GM12878 (cell line): ENCODE measurements around the gene FAR2. TPM values are rescaled to one million over a fixed set of nuclear protein-coding genes. Genes with fewer than 3 reads are reported as not detected.
A peak's percentile ranks its signal among the peaks of the same experiment; 100 is the strongest.

Source experiments
- ATAC-seq: fragments of 200-7000 bp; cut with Tn5 transposase; 3 replicates; pipeline ENCODE4 v1.9.1; 2020; ENCODE audit warnings: mild to moderate bottlenecking, moderate library complexity
- BruUV-seq: library from RNA; stranded (reverse); fragments of 400-500 nt; replicated peaks from 2 replicates; lab custom pipeline; 2021; lab: Mats Ljungman, UMichigan
- CTCF ChIA-PET: fragments of 300-600 bp; sonication (Branson Sonifier 250); formaldehyde crosslinking; extraction: SDS; loops from one replicate; lab custom pipeline; 2021; ENCODE audit warnings: inconsistent platforms; lab: Yijun Ruan, JAX
- POLR2A ChIA-PET: fragments of 350-600 bp; formaldehyde crosslinking; extraction: SDS; loops from one replicate; lab custom pipeline; 2021; ENCODE audit warnings: inconsistent platforms; lab: Charles Lee
- RAD21 ChIA-PET: fragments of 300-600 bp; sonication (Branson Sonifier 250); formaldehyde crosslinking; loops from one replicate; lab custom pipeline; 2023; ENCODE audit warnings: antibody characterized with exemption; ENCODE audit not compliant: unreplicated experiment; lab: Charles Lee
- SMC1A ChIA-PET: fragments of 300-600 bp; sonication (Branson Sonifier 250); formaldehyde crosslinking; loops from one replicate; lab custom pipeline; 2023; ENCODE audit not compliant: unreplicated experiment, uncharacterized antibody; lab: Charles Lee
- DNase-seq: peaks from one replicate; pipeline ENCODE4 v3.0.0-alpha.2; 2011; ENCODE audit warnings: low read depth, low spot score
- FAIRE-seq: peaks from 3 replicates; lab custom pipeline; 2011; peaks lifted over from hg19 to GRCh38; lab: Jason Lieb, UNC
- H2AFZ ChIP-seq: 2 replicates; pipeline ENCODE4 v1.6.0; 2011; ENCODE audit warnings: low read depth, low read length, control low read depth; ENCODE audit not compliant: control insufficient read depth
- H3K27ac ChIP-seq: 2 replicates; pipeline ENCODE4 v1.5.1; 2011; ENCODE audit warnings: control low read depth; ENCODE audit not compliant: control insufficient read depth, insufficient read depth
- H3K27me3 ChIP-seq, 2 experiments: replicated peaks in 1 of 2; 2 replicates each; pipeline versions ENCODE4 v1.6.0 to v1.6.1; 2011; ENCODE audit warnings: low read length in 1 of 2; ENCODE audit not compliant: control insufficient read depth in 2 of 2, insufficient read depth in 2 of 2
- H3K36me3 ChIP-seq, 2 experiments: 2 replicates each; pipeline ENCODE4 v1.5.1; 2011; ENCODE audit warnings: low read length in 1 of 2; ENCODE audit not compliant: control insufficient read depth in 2 of 2, insufficient read depth in 2 of 2
- H3K4me1 ChIP-seq: 2 replicates; pipeline ENCODE4 v1.6.1; 2011; ENCODE audit warnings: mild to moderate bottlenecking, low read length, moderate library complexity, mixed read lengths; ENCODE audit not compliant: control insufficient read depth, insufficient read depth
- H3K4me2 ChIP-seq: 2 replicates; pipeline ENCODE4 v1.6.0; 2011; ENCODE audit warnings: control low read depth; ENCODE audit not compliant: control insufficient read depth, insufficient read depth
- H3K4me3 ChIP-seq: fragments of 200-600 bp; sonication (generic); 2 replicates; pipeline ENCODE4 v1.5.1; 2016
- H3K79me2 ChIP-seq: 2 replicates; pipeline ENCODE4 v1.6.0; 2011; ENCODE audit warnings: low read length; ENCODE audit not compliant: control insufficient read depth, insufficient read depth
- H3K9ac ChIP-seq: 2 replicates; pipeline ENCODE4 v1.8.0; 2011; ENCODE audit warnings: low read length, control low read depth, mixed read lengths; ENCODE audit not compliant: control insufficient read depth, insufficient read depth
- H3K9me3 ChIP-seq: replicated peaks from 3 replicates; pipeline ENCODE4 v1.5.1; 2011; ENCODE audit warnings: mild to moderate bottlenecking, low read length; ENCODE audit not compliant: control insufficient read depth, insufficient read depth
- H4K20me1 ChIP-seq: 2 replicates; pipeline ENCODE4 v1.6.0; 2011; ENCODE audit not compliant: control insufficient read depth, insufficient read depth
- CBX5 ChIP-seq: sonication (generic); IDR thresholded peaks from 2 replicates; pipeline ENCODE4 v1.6.1; 2016; ENCODE audit warnings: low read depth, moderate library complexity, mild to moderate bottlenecking, inconsistent platforms
- DPF2 ChIP-seq: fragments of 450-650 bp; IDR thresholded peaks from 2 replicates; pipeline ENCODE4 v1.6.1; 2017; ENCODE audit warnings: mild to moderate bottlenecking
- HDAC6 ChIP-seq: fragments of 200-600 bp; sonication (generic); IDR thresholded peaks from one replicate; pipeline ENCODE4 v1.8.0; 2017; ENCODE audit warnings: antibody characterized with exemption; ENCODE audit not compliant: unreplicated experiment
- HDGF ChIP-seq: fragments of 450-650 bp; IDR thresholded peaks from 2 replicates; pipeline ENCODE4 v1.6.1; 2016; ENCODE audit warnings: antibody characterized with exemption
- IKZF2 ChIP-seq, 2 experiments: fragments of 450-650 bp; IDR thresholded peaks; 2 replicates each; pipeline ENCODE4 v1.6.1; 2017; ENCODE audit warnings: mild to moderate bottlenecking in 2 of 2, moderate library complexity in 2 of 2
- IRF4 ChIP-seq: IDR thresholded peaks from 2 replicates; pipeline ENCODE4 v1.6.1; 2011; ENCODE audit warnings: low read depth, low read length
- JUNB ChIP-seq: IDR thresholded peaks from 2 replicates; pipeline ENCODE4 v1.6.1; 2016; ENCODE audit warnings: antibody characterized with exemption, mild to moderate bottlenecking
- PML ChIP-seq: IDR thresholded peaks from 2 replicates; pipeline ENCODE4 v1.6.1; 2012; ENCODE audit warnings: low read length, inconsistent platforms
- POLR2AphosphoS2 ChIP-seq: IDR thresholded peaks from 2 replicates; pipeline ENCODE4 v1.6.1; 2011; ENCODE audit warnings: low read depth, mild to moderate bottlenecking, low read length, improper control_type of control experiment, moderate library complexity
- RFX5 ChIP-seq: IDR thresholded peaks from 2 replicates; pipeline ENCODE4 v1.6.1; 2011; ENCODE audit warnings: low read depth, low read length, improper control_type of control experiment
- RUNX3 ChIP-seq: IDR thresholded peaks from 2 replicates; pipeline ENCODE4 v1.6.1; 2012; ENCODE audit warnings: low read length, inconsistent platforms
- SP1 ChIP-seq: IDR thresholded peaks from one replicate; pipeline ENCODE4 v1.6.1; 2011; ENCODE audit warnings: low read depth, low read length
- SPI1 ChIP-seq: IDR thresholded peaks from 2 replicates; pipeline ENCODE4 v1.6.1; 2011; ENCODE audit warnings: low read depth, mild to moderate bottlenecking, low read length, moderate library complexity, borderline replicate concordance; ENCODE audit not compliant: insufficient read depth
- STAT3 ChIP-seq: IDR thresholded peaks from 2 replicates; pipeline ENCODE4 v1.6.1; 2011; ENCODE audit warnings: low read depth, low read length, improper control_type of control experiment
- ZBED1 ChIP-seq: IDR thresholded peaks from 2 replicates; pipeline ENCODE4 v1.6.1; 2016; ENCODE audit warnings: borderline replicate concordance
- WGBS: methylation state at CpG from one replicate; pipeline ENCODE4 v1.1.6; 2016; ENCODE audit warnings: low lambda C conversion rate; ENCODE audit not compliant: insufficient replicate concordance, insufficient coverage; ENCODE audit errors: missing lambda C conversion rate; 5-methylcytosine and 5-hydroxymethylcytosine counted together
- in situ Hi-C: fragments of 300-500 bp; cut with MboI; formaldehyde crosslinking; loops from 9 replicates; pipeline ENCODE4 v1.14.3; 2018; ENCODE audit warnings: mixed read lengths
- intact Hi-C: fragments of 100-400 bp; cut with micrococcal nuclease; formaldehyde crosslinking; loops from one replicate; pipeline ENCODE4 v1.14.2; 2022; ENCODE audit not compliant: unreplicated experiment
- polyA plus RNA-seq, 11 experiments: library from polyadenylated mRNA; depleted of rRNA in 4 of 11; unstranded in 6 of 11; stranded (reverse) in 5 of 11; fragments of >200 nt; fragmentation: Nextera tagmentation in 4 of 11; fragmentation: Illumina TruSeq in 1 of 11; extraction: Ambion mirVana in 4 of 11; extraction: Trizol in 1 of 11; gene quantifications; 1 replicate in 1 of 11; 2 replicates in 10 of 11; pipeline versions ENCODE4 v1.2.1 to v1.2.3, GENCODE V29; 2011 to 2016; ENCODE audit warnings: inconsistent platforms in 2 of 11, missing spikeins in 2 of 11, low read depth in 1 of 11
- total RNA-seq, 4 experiments: library from RNA; depleted of rRNA in 3 of 4; stranded (reverse); fragments of >200 nt in 3 of 4; fragmentation: Illumina TruSeq in 1 of 4; extraction: Trizol in 1 of 4; gene quantifications; 2 replicates each; pipeline versions ENCODE4 v1.2.1 to v1.2.3, GENCODE V29; 2013 to 2021
- TF ChIP-seq, protein P1 (sequence below): IDR thresholded peaks from 2 replicates; pipeline ENCODE4 v1.6.1; 2011; ENCODE audit warnings: borderline replicate concordance, low read depth, mild to moderate bottlenecking, moderate library complexity, mixed read lengths, low read length; ENCODE audit not compliant: insufficient read depth; ENCODE audit errors: extremely low read length
- TF ChIP-seq, protein P2 (sequence below): fragments of 450-650 bp; IDR thresholded peaks from 2 replicates; pipeline ENCODE4 v1.6.1; 2014; ENCODE audit warnings: mild to moderate bottlenecking
- TF ChIP-seq, protein P3 (sequence below): IDR thresholded peaks from 2 replicates; pipeline ENCODE4 v1.6.1; 2012; ENCODE audit warnings: low read length, inconsistent platforms
- TF ChIP-seq, protein P4 (sequence below): IDR thresholded peaks from 2 replicates; pipeline ENCODE4 v1.6.1; 2011; ENCODE audit warnings: mild to moderate bottlenecking, low read depth, low read length, moderate library complexity; ENCODE audit not compliant: insufficient replicate concordance

The FAR2 gene
- total and polyA plus RNA-seq, 10 of the 15 experiments (the other 5 are each of a cell fraction or from before 2014, with no cell fraction given): 0.50 to 1.1 (median 0.65) TPM

DNA sequence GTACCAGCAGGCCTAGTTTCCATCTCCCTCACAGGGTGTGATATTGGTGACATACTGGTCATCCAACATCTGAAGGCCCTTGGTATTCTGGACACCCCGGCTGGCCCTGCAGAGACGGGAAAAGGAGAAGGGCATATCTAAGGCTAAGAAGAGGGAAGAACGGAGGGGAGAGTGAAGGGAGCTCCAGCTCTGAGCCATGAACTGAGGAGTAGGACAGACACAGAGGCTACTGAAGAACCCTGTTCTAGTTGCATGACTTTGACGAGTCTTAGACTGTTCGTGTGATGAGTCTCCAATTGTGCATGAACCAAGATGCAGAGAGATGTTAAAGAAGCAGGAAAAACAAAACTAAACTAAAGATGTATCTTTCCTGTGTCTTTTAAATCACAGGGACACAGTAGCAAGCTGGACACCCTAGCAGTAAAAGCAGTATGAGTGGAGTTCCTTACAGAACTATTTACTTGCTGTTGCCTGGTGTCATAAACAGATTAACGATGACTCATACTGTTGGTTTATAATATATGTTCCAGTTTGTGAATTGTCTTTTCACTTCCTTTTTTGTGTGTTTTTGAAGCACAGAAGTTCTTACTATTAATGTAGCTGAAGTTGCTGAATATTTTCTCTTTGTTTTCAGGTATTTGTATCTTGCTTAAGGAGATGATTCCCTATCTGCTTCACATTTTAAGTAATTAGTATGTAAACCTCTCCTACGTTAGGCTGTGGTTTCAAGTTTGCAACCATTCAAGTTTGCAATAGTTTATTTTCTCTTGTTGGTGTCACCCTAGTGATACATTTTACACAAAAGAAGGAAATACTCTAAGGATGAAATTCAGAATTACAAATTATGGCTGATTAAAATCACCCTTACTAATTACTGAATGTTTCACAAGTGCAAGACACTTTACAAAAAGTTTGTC, 15.7 kb downstream of the FAR2 start:
- no TSS peak for BruUV-seq
- ChIA-PET CTCF (interaction anchor here (0.7 to 0.8 kb wide), 2 partner anchors 16 to 77 kb away, joined by 3 read pairs; partner anchors contain the start of gene FAR2), RAD21 (interaction anchor here (0.8 to 1.4 kb wide), 3 partner anchors 12 to 78 kb away, joined by 3 read pairs; no protein-coding TSS in a partner anchor), POLR2A (interaction anchor here (0.5 to 0.7 kb wide), 3 partner anchors 78 to 1381 kb away, joined by 3 to 6 read pairs (median 3); no protein-coding TSS in a partner anchor), SMC1A (interaction anchor here (1.1 to 1.9 kb wide), 7 partner anchors 11 to 153 kb away, joined by 3 to 4 read pairs (median 3); no protein-coding TSS in a partner anchor)
- no peak overlapping the region for H3K9ac ChIP-seq
- FAIRE-seq (peak; percentile 90), ATAC-seq (peak; percentile 100), DNase-seq (peak; percentile 55)
- H3K4me1 ChIP-seq: peaks cover 13% of the 10 kb centered on the region
- H3K27ac ChIP-seq: peak overlapping the region; percentile 45; the same call in 1 of the 2 replicates
- no peaks in the 10 kb centered on the region for H4K20me1 ChIP-seq
- H3K4me3 ChIP-seq: no peak overlapping the region
- H3K4me2 ChIP-seq: peak overlapping the region; percentile 69
- H3K79me2 ChIP-seq: no peaks in the 10 kb centered on the region
- no peaks in the 10 kb centered on the region for H3K36me3 ChIP-seq
- H2AFZ ChIP-seq: no peak overlapping the region; the same call in 1 of the 2 replicates
- H3K27me3 ChIP-seq: no peaks in the 10 kb centered on the region
- H3K9me3 ChIP-seq: no peaks in the 10 kb centered on the region; the same call in 2 of the 3 replicates
- intact Hi-C loops: no loop called here
- in situ Hi-C loops: no loop called here
- 42% methylated on average over 7 of the region's 7 CpGs for WGBS
- peak; percentile 76 for TF ChIP-seq RUNX3
- peak; percentile 77; the same call in 1 of the 2 replicates for TF ChIP-seq IRF4
- no peak for TF ChIP-seq HDGF
- TF ChIP-seq SPI1: peak; percentile 97
- no peak for TF ChIP-seq RFX5
- TF ChIP-seq CBX5: peak; percentile 85; the same call in 1 of the 2 replicates
- TF ChIP-seq POLR2AphosphoS2: no peak
- peak; percentile 17 for TF ChIP-seq SP1
- TF ChIP-seq ZBED1: no peak
- TF ChIP-seq, protein P1, sequence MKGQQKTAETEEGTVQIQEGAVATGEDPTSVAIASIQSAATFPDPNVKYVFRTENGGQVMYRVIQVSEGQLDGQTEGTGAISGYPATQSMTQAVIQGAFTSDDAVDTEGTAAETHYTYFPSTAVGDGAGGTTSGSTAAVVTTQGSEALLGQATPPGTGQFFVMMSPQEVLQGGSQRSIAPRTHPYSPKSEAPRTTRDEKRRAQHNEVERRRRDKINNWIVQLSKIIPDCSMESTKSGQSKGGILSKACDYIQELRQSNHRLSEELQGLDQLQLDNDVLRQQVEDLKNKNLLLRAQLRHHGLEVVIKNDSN: no peak
- TF ChIP-seq DPF2: peak; percentile 97
- no peak for TF ChIP-seq HDAC6
- TF ChIP-seq STAT3: no peak
- TF ChIP-seq, protein P2, sequence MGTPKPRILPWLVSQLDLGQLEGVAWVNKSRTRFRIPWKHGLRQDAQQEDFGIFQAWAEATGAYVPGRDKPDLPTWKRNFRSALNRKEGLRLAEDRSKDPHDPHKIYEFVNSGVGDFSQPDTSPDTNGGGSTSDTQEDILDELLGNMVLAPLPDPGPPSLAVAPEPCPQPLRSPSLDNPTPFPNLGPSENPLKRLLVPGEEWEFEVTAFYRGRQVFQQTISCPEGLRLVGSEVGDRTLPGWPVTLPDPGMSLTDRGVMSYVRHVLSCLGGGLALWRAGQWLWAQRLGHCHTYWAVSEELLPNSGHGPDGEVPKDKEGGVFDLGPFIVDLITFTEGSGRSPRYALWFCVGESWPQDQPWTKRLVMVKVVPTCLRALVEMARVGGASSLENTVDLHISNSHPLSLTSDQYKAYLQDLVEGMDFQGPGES: no peak
- no peak for TF ChIP-seq PML
- TF ChIP-seq, protein P3, sequence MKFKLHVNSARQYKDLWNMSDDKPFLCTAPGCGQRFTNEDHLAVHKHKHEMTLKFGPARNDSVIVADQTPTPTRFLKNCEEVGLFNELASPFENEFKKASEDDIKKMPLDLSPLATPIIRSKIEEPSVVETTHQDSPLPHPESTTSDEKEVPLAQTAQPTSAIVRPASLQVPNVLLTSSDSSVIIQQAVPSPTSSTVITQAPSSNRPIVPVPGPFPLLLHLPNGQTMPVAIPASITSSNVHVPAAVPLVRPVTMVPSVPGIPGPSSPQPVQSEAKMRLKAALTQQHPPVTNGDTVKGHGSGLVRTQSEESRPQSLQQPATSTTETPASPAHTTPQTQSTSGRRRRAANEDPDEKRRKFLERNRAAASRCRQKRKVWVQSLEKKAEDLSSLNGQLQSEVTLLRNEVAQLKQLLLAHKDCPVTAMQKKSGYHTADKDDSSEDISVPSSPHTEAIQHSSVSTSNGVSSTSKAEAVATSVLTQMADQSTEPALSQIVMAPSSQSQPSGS: peak; percentile 83
- peak; percentile 85 for TF ChIP-seq JUNB
- peak; percentile 79 to 80 for TF ChIP-seq IKZF2 (IDR thresholded peaks at IDR 0.05)
- TF ChIP-seq, protein P4, sequence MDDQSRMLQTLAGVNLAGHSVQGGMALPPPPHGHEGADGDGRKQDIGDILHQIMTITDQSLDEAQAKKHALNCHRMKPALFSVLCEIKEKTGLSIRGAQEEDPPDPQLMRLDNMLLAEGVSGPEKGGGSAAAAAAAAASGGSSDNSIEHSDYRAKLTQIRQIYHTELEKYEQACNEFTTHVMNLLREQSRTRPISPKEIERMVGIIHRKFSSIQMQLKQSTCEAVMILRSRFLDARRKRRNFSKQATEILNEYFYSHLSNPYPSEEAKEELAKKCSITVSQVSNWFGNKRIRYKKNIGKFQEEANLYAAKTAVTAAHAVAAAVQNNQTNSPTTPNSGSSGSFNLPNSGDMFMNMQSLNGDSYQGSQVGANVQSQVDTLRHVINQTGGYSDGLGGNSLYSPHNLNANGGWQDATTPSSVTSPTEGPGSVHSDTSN: peak; percentile 42
